Measurements from ENCODE around the gene PANK2.
"Not testable (repeated sequence)": the region's sequence is repeated elsewhere in the genome, so short reads cannot be mapped to it uniquely, and the experiment has no call there.

The PANK2 gene

DNA sequence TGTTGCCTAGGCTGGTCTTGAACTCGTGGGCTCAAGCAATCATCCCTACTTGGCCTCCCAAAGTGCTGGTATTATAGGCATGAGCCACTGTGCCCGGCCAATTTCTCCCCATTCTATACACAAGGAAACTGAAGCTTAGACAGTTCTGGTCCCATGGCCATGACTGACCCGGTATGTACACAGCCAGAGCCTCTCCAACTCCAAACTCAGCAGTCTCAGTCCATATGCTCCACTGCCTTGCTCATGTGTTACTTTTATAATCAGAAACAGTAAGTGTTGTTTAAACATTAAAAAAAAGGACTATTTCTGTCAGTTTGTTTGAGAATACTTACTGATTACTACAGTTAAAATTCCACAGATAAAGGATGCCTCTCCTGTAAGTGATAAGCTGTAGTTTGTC lies 75.5 kb downstream of the PANK2 start:
- H3K4me3 ChIP-seq (ENCODE audit: low read length), result no peak overlapping the region
- no peak for DNase-seq (ENCODE audit: low read depth)
- TF ChIP-seq, protein P1, sequence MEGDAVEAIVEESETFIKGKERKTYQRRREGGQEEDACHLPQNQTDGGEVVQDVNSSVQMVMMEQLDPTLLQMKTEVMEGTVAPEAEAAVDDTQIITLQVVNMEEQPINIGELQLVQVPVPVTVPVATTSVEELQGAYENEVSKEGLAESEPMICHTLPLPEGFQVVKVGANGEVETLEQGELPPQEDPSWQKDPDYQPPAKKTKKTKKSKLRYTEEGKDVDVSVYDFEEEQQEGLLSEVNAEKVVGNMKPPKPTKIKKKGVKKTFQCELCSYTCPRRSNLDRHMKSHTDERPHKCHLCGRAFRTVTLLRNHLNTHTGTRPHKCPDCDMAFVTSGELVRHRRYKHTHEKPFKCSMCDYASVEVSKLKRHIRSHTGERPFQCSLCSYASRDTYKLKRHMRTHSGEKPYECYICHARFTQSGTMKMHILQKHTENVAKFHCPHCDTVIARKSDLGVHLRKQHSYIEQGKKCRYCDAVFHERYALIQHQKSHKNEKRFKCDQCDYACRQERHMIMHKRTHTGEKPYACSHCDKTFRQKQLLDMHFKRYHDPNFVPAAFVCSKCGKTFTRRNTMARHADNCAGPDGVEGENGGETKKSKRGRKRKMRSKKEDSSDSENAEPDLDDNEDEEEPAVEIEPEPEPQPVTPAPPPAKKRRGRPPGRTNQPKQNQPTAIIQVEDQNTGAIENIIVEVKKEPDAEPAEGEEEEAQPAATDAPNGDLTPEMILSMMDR (IDR thresholded peaks at IDR 0.05; ENCODE audit: insufficient read depth, low read depth, low read length, missing control alignments), result no peak

DNA sequence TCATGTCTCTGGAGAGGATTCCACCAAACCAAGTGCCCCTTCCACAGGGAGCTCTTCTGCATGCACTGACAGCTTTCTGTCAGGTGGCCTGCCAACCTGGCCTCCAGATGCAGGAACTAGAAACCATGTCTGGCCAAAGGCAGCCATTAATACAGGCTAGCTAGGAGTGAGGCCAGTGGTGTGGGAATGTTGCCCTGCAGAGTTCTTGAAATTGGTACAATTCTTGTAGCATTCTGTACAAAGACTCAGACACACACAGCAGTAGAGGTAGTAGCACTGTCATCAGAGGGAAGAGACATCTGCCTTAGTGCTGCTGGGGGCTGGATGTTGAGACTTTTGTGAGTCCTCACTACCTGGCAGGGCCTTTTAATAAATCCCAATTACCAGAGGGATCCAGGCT lies 77.4 kb downstream of the PANK2 start:
- DNase-seq (ENCODE audit: low read depth), result no peak
- H3K4me3 ChIP-seq (ENCODE audit: low read length), result no peak overlapping the region
- TF ChIP-seq, protein P1 (IDR thresholded peaks at IDR 0.05; ENCODE audit: insufficient read depth, low read depth, low read length, missing control alignments), result no peak

DNA sequence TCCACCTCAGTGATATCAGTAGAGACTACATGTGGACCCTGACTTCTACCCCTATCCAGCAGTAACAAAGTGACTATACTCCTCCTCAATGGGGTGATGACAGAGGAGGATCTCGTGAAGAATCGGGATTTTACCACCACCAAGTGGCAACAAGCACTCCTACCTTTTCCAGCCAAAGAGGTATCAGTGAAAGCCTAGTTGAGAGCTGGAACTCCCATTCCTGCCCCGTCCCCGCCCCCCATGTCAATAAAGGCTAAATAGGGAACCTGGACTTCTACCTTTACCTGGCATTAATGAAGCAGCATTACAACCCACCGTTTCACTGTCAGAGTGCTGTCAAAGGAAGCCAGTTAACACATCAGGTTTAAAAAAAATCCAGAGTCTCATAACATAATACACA lies 80.8 kb downstream of the PANK2 start:
- no peak overlapping the region for H3K4me3 ChIP-seq (ENCODE audit: low read length)
- TF ChIP-seq, protein P1 (IDR thresholded peaks at IDR 0.05; ENCODE audit: insufficient read depth, low read depth, low read length, missing control alignments), result no peak
- no peak for DNase-seq (ENCODE audit: low read depth)

DNA sequence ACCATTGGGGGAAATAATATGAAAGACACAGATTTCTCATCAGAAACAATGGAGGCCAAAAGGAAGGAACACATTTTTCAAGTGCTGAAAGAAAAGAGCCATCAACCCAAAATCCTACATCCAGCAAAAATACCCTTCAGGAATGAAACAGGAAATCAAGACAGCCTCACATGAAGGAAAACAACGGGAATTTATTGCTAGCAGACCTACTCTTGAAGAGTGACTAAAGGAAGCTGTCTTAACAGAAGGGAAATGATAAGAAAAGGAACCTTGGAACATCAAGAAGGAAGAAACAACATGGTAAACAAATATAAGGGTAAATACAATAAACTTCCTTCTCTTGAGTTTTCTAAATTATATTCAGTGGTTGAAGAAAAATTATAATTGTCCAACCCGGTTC lies 82.0 kb downstream of the PANK2 start:
- TF ChIP-seq, protein P1 (IDR thresholded peaks at IDR 0.05; ENCODE audit: insufficient read depth, low read depth, low read length, missing control alignments), result no peak
- DNase-seq (ENCODE audit: low read depth), result no peak
- H3K4me3 ChIP-seq (ENCODE audit: low read length), result no peak overlapping the region

DNA sequence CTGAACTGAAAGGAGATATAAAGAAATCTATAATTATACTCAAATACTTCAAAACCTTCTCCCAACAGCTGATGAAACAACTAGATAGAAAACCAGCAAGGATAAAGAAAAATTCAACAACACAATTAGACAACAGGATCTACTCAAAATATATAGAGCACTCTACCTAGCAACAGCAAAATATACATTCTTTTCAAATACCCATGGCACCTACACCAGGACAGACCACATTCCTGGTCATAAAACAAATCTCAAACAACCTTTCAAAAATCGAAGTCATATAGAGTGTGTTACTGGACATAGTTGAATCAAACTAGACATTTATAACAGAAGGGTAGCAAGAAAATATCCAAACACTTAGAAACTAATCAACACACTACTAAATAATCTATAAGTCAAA lies 83.0 kb downstream of the PANK2 start:
- no peak for DNase-seq (ENCODE audit: low read depth)
- no peak overlapping the region for H3K4me3 ChIP-seq (ENCODE audit: low read length)
- TF ChIP-seq, protein P1 (IDR thresholded peaks at IDR 0.05; ENCODE audit: insufficient read depth, low read depth, low read length, missing control alignments), result no peak

DNA sequence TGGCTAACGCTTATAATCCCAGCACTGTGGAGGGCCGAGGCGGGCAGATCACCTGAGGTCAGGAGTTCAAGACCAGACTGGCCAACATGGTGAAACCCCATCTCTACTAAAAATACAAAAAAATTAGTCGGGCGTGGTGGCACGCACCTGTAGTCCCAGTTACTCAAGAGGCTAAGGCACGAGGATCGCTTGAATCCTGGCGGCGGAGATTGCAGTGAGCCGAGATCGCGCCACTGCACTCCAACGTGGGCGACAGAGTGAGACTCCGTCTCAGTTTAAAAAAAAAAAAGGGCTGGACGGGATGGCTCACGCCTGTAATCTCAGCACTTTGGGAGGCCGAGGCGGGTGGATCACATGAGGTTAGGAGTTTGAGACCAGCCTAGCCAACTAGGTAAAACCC lies 83.4 kb downstream of the PANK2 start:
- H3K4me3 ChIP-seq (ENCODE audit: low read length); DNase-seq (ENCODE audit: low read depth): not testable (repeated sequence)

DNA sequence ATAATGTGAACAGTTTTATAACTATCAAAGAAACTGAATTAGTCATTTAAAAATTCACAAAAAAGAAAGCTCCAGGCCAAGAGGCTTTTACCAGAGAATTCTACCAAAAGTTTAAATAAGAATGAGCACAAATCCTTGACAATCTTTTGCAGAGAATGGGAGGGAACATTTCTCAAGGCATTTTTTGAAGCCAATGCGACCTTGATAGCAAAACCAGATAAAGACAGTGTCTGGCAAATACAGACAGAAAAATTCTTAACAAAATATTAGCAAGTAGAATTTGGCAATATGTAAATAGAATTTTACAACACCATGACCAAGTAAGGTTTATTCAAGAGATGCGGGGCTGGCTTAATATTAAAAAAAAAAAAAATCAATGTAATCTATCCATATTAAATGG lies 84.5 kb downstream of the PANK2 start:
- H3K4me3 ChIP-seq (ENCODE audit: low read length), result no peak overlapping the region
- DNase-seq (ENCODE audit: low read depth), result no peak
- TF ChIP-seq, protein P1 (IDR thresholded peaks at IDR 0.05; ENCODE audit: insufficient read depth, low read depth, low read length, missing control alignments), result no peak

DNA sequence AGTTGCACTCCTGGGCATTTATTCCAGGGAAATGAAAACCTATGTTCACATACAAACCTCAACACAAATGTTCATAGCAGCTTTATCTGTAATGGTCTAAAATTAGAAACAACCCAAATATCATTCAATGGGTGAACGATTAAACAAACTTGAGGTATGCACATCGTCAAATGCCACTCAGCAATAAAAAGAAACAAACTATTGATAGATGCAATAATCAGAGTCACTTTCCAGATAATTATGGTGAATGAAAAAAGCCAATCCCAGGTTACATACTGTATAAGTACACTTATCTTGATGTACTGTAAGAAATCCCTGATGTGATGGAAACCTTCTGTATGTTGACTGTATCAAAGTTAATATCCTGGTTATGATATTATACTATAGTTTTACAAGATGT lies 87.3 kb downstream of the PANK2 start:
- no peak overlapping the region for H3K4me3 ChIP-seq (ENCODE audit: low read length)
- no peak for DNase-seq (ENCODE audit: low read depth)
- TF ChIP-seq, protein P1 (IDR thresholded peaks at IDR 0.05; ENCODE audit: insufficient read depth, low read depth, low read length, missing control alignments), result no peak

All from epithelial cell of esophagus (primary cell).